ENCODE data around the gene DUSP3. TPM values are rescaled to one million over a fixed set of nuclear protein-coding genes. Genes with fewer than 3 reads are reported as not detected.

DUSP3 gene
- total RNA-seq, 2 experiments from 2014 or later, result 12.2 to 13.5 TPM

- intact Hi-C loops (cut with micrococcal nuclease), result no loop called here
- Mint-ChIP-seq H3K4me3 (peak overlapping the region; percentile 89), H3K4me1 (ENCODE audit: low read depth) (peaks cover 18% of the 10 kb centered on the region)
Measured at GRCh38 chr17:43720311-43721060, 58.3 kb downstream of the DUSP3 start.

DNA sequence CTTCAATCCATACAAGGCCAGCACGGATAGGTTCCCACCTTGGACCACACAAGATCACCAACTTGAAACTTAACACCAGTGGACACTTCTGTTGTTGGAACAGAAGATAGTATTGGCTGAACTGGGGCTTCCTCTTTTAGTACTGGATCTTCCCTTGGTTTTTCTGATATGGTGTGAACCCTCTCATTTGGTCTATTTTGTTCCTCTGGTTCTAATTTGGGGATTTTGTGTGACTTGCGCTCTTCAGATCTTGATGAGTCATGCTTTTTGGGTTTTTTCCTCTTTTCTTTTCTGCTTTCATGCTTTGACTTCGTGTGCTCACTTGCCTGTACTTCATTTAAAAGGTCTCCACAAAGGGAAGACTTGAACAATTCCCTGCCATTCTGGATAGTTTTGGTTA, 59.2 kb downstream of the DUSP3 start:
- H3K27me3 Mint-ChIP-seq (ENCODE audit: low read depth), result peaks cover 3% of the 10 kb centered on the region
- H3K9me3 Mint-ChIP-seq, result no peaks in the 10 kb centered on the region
- peak overlapping the region; percentile 89 for H3K4me3 Mint-ChIP-seq
- peaks cover 18% of the 10 kb centered on the region for H3K4me1 Mint-ChIP-seq (ENCODE audit: low read depth)
- DNase-seq, result no peak
- intact Hi-C loops (cut with micrococcal nuclease), result loop anchor here (1.0 kb wide), 1 partner anchor 288 kb away; no protein-coding TSS in a partner anchor
- peak overlapping the region; percentile 95 for H3K27ac Mint-ChIP-seq
- CTCF ChIA-PET, result interaction anchor here (1.0 kb wide), 1 partner anchor 48 kb away, joined by 3 read pairs; no protein-coding TSS in a partner anchor
- no peaks in the 10 kb centered on the region for H3K36me3 Mint-ChIP-seq (ENCODE audit: low read depth)

More at GRCh38 chr17:43720311-43721060, 58.3 kb downstream of the DUSP3 start:
- no peaks in the 10 kb centered on the region for H3K36me3 Mint-ChIP-seq (ENCODE audit: low read depth)
- no peaks in the 10 kb centered on the region for H3K9me3 Mint-ChIP-seq
- CTCF ChIA-PET, result interaction anchor here (1.0 kb wide), 1 partner anchor 47 kb away, joined by 3 read pairs; no protein-coding TSS in a partner anchor
- H3K27me3 Mint-ChIP-seq (ENCODE audit: low read depth), result no peaks in the 10 kb centered on the region
- DNase-seq, result peak; percentile 84
- H3K27ac Mint-ChIP-seq, result peak overlapping the region; percentile 95

DNA sequence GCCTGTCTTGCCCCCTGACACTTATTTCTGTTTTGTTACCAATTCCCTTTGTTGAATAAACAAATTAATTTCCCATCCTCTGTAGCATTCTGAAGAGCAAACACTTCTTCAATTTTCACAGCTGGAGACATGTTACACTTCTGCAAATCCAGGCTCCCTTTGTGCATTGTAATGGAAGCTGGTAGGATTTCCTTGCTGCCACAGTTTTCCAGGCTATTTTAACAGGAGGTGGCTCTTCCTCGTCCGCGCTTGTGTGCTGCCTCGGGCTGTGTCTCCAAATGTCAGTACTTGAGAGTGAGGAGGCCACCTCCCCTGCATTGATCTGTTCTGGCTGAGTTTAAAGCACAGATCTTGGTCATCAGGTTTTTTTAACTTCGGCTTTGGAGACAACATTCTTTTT, 60.2 kb downstream of the DUSP3 start:
- Mint-ChIP-seq H3K4me3 (no peak overlapping the region), H3K36me3 (ENCODE audit: low read depth) (no peaks in the 10 kb centered on the region), H3K9me3 (no peaks in the 10 kb centered on the region), H3K4me1 (ENCODE audit: low read depth) (peaks cover 25% of the 10 kb centered on the region), H3K27me3 (ENCODE audit: low read depth) (peaks cover 9% of the 10 kb centered on the region), H3K27ac (no peak overlapping the region)
- DNase-seq, result no peak
- CTCF ChIA-PET, result interaction anchor here (1.7 kb wide), 1 partner anchor 142 kb away, joined by 4 read pairs; no protein-coding TSS in a partner anchor
- intact Hi-C loops (cut with micrococcal nuclease), result no loop called here

GRCh38 chr17:43717913-43718312, 60.9 kb downstream of the DUSP3 start:
- Mint-ChIP-seq H3K4me1 (ENCODE audit: low read depth) (peaks cover 29% of the 10 kb centered on the region), H3K4me3 (no peak overlapping the region), H3K27me3 (ENCODE audit: low read depth) (peaks cover 15% of the 10 kb centered on the region), H3K36me3 (ENCODE audit: low read depth) (no peaks in the 10 kb centered on the region), H3K27ac (no peak overlapping the region), H3K9me3 (no peaks in the 10 kb centered on the region)
- intact Hi-C loops (cut with micrococcal nuclease), result no loop called here
- CTCF ChIA-PET, result interaction anchor here (0.6 to 1.7 kb wide), 3 partner anchors 45 to 1182 kb away, joined by 3 to 4 read pairs (median 3); no protein-coding TSS in a partner anchor
- no peak for DNase-seq

Other genes with a start within 250 kb of the DUSP3 start
- gene ETV4, start 232.6 kb downstream of the DUSP3 start, total RNA-seq, result 1 to 10 TPM; 1.4 to 1.9 TPM
- under 1 TPM; 0.12 to 0.17 TPM for gene MEOX1, start 117.1 kb downstream of the DUSP3 start, total RNA-seq
- not detected for gene SOST, start 20.2 kb downstream of the DUSP3 start, total RNA-seq
- not detected for gene CFAP97D1, start 1.5 kb upstream of the DUSP3 start, total RNA-seq
- gene MPP3, start 54.2 kb upstream of the DUSP3 start, total RNA-seq, result under 1 TPM; 0.30 to 0.33 TPM
- gene CD300LG, start 68.2 kb upstream of the DUSP3 start, total RNA-seq, result not detected
- gene MPP2, start 128.6 kb upstream of the DUSP3 start, total RNA-seq, result 1 to 10 TPM; 2.3 to 2.5 TPM
- not detected for gene PPY, start 163.5 kb upstream of the DUSP3 start, total RNA-seq
- gene PYY, start 175.0 kb upstream of the DUSP3 start, total RNA-seq, result not detected
- gene NAGS, start 225.6 kb upstream of the DUSP3 start, total RNA-seq, result under 1 TPM; 0.17 to 0.31 TPM
- 10 to 100 TPM; 25.6 to 26.7 TPM for gene TMEM101, start 236.0 kb upstream of the DUSP3 start, total RNA-seq